ENCODE data around the gene CXCR4.

DNA sequence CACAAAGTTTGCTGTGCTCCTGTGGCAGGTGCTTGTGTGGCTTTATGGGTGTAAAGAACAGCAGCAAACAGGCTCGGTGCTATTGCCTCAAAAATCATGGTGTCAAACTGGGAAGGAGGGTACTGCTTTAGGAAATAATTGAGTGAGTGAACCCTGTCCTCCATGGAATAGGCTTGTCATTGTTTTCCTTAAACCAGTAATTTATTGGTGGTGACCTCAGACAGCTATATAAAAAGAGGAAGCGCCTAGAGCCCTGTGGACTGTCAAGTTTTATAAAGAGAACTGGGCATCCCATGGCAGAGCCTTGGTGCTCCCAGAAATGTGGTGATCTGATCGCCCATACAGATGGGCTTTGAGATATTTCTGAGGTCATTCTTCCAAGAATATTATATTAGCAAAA is 4.7 kb upstream of the CXCR4 start:
- TF ChIP-seq, protein P1, sequence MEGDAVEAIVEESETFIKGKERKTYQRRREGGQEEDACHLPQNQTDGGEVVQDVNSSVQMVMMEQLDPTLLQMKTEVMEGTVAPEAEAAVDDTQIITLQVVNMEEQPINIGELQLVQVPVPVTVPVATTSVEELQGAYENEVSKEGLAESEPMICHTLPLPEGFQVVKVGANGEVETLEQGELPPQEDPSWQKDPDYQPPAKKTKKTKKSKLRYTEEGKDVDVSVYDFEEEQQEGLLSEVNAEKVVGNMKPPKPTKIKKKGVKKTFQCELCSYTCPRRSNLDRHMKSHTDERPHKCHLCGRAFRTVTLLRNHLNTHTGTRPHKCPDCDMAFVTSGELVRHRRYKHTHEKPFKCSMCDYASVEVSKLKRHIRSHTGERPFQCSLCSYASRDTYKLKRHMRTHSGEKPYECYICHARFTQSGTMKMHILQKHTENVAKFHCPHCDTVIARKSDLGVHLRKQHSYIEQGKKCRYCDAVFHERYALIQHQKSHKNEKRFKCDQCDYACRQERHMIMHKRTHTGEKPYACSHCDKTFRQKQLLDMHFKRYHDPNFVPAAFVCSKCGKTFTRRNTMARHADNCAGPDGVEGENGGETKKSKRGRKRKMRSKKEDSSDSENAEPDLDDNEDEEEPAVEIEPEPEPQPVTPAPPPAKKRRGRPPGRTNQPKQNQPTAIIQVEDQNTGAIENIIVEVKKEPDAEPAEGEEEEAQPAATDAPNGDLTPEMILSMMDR (IDR thresholded peaks at IDR 0.05): no peak
- TF ChIP-seq POLR2A (IDR thresholded peaks at IDR 0.05): no peak
- TF ChIP-seq EP300 (IDR thresholded peaks at IDR 0.05): no peak
- no peak for TF ChIP-seq POLR2AphosphoS5 (IDR thresholded peaks at IDR 0.05)

Measured in sigmoid colon (tissue), 4 donors.